HL-60 (cell line): ENCODE measurements around the gene FAM83C.
"Not testable (repeated sequence)": the region's sequence is repeated elsewhere in the genome, so short reads cannot be mapped to it uniquely, and the experiment has no call there.

Experiments
- DNase-seq, 2 experiments: peaks; one replicate each; pipeline ENCODE4 v3.0.0-alpha.2; 2010 to 2020; ENCODE audit warnings: low read depth in 1 of 2, low spot score in 1 of 2
- H3K27ac ChIP-seq: fragments of 250-450 bp; sonication (Bioruptor Pico); replicated peaks from 2 replicates; pipeline ENCODE4 v1.5.1; 2020; ENCODE audit warnings: mild to moderate bottlenecking, moderate library complexity
- H3K27me3 ChIP-seq: fragments of 250-450 bp; sonication (Bioruptor Pico); 2 replicates; pipeline ENCODE4 v1.5.1; 2021; ENCODE audit warnings: mild to moderate bottlenecking, moderate library complexity; ENCODE audit not compliant: insufficient read depth, poor library complexity, severe bottlenecking
- H3K4me3 ChIP-seq: replicated peaks from 2 replicates; pipeline ENCODE4 v1.5.1; 2011; ENCODE audit warnings: mild to moderate bottlenecking, control low read depth, low read length; ENCODE audit not compliant: insufficient read depth
- GABPA ChIP-seq: IDR thresholded peaks from 2 replicates; pipeline ENCODE4 v1.6.1; 2012; ENCODE audit warnings: low read depth
- POLR2AphosphoS5 ChIP-seq: IDR thresholded peaks from 2 replicates; pipeline ENCODE4 v1.6.1; 2012; ENCODE audit warnings: low read depth
- REST ChIP-seq: IDR thresholded peaks from 2 replicates; pipeline ENCODE4 v1.6.1; 2012; ENCODE audit warnings: low read depth; ENCODE audit not compliant: insufficient replicate concordance
- SPI1 ChIP-seq: IDR thresholded peaks from 2 replicates; pipeline ENCODE4 v1.6.1; 2012; ENCODE audit warnings: low read depth, mild to moderate bottlenecking, borderline replicate concordance
- TF ChIP-seq, protein P1 (sequence below): IDR thresholded peaks from one replicate; pipeline ENCODE4 v1.5.1; 2011; ENCODE audit warnings: low read length, control low read depth, inconsistent platforms; ENCODE audit not compliant: insufficient read depth

The FAM83C gene

GRCh38 chr20:35254448-35254999, 37.7 kb downstream of the FAM83C start:
- no peaks in the 10 kb centered on the region for H3K27me3 ChIP-seq
- no peak overlapping the region for H3K4me3 ChIP-seq
- no peak for DNase-seq
- TF ChIP-seq, protein P1, sequence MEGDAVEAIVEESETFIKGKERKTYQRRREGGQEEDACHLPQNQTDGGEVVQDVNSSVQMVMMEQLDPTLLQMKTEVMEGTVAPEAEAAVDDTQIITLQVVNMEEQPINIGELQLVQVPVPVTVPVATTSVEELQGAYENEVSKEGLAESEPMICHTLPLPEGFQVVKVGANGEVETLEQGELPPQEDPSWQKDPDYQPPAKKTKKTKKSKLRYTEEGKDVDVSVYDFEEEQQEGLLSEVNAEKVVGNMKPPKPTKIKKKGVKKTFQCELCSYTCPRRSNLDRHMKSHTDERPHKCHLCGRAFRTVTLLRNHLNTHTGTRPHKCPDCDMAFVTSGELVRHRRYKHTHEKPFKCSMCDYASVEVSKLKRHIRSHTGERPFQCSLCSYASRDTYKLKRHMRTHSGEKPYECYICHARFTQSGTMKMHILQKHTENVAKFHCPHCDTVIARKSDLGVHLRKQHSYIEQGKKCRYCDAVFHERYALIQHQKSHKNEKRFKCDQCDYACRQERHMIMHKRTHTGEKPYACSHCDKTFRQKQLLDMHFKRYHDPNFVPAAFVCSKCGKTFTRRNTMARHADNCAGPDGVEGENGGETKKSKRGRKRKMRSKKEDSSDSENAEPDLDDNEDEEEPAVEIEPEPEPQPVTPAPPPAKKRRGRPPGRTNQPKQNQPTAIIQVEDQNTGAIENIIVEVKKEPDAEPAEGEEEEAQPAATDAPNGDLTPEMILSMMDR: no peak
- TF ChIP-seq REST (no peak), GABPA (no peak), SPI1 (no peak), POLR2AphosphoS5 (no peak)
- H3K27ac ChIP-seq: no peak overlapping the region

- Histone ChIP-seq H3K27ac (no peak overlapping the region), H3K4me3 (no peak overlapping the region), H3K27me3 (no peaks in the 10 kb centered on the region)
- TF ChIP-seq REST (no peak), GABPA (no peak), POLR2AphosphoS5 (no peak), SPI1 (no peak)
- TF ChIP-seq, protein P1: no peak
- DNase-seq: no peak
These were observed 39.2 kb downstream of the FAM83C start for GRCh38 chr20:35253010-35253409.

GRCh38 chr20:35252598-35252997, 39.6 kb downstream of the FAM83C start:
- DNase-seq, H3K4me3 ChIP-seq, H3K27me3 ChIP-seq, H3K27ac ChIP-seq: not testable (repeated sequence)

- H3K4me3 ChIP-seq: no peak overlapping the region
- DNase-seq: no peak
- TF ChIP-seq SPI1 (no peak), GABPA (no peak), POLR2AphosphoS5 (no peak), REST (no peak)
- TF ChIP-seq, protein P1: no peak
- H3K27me3 ChIP-seq: no peaks in the 10 kb centered on the region
- no peak overlapping the region for H3K27ac ChIP-seq
These were observed 40.2 kb downstream of the FAM83C start for GRCh38 chr20:35252037-35252461.
